OCI-LY1 (cell line): ENCODE measurements around the gene ARHGDIG.
A peak's percentile ranks its signal among the peaks of the same experiment; 100 is the strongest.

Source experiments
- H2AFZ ChIP-seq: fragments of 200-600 bp; sonication (generic), shearing (Covaris generic); 2 replicates; pipeline ENCODE4 v1.6.0; 2014; ENCODE audit warnings: antibody characterized with exemption, mild to moderate bottlenecking, low read length
- H3F3A ChIP-seq: fragments of 200-600 bp; sonication (generic), shearing (Covaris generic); 2 replicates; pipeline ENCODE4 v1.6.0; 2014; ENCODE audit warnings: mild to moderate bottlenecking, antibody characterized with exemption, low read length, moderate library complexity; ENCODE audit not compliant: insufficient read depth
- H3K27ac ChIP-seq: fragments of 200-600 bp; sonication (generic); 2 replicates; pipeline ENCODE4 v1.5.1; 2014; ENCODE audit warnings: low read length, mixed run types, mild to moderate bottlenecking, low read depth; ENCODE audit not compliant: poor library complexity, severe bottlenecking
- H3K27me3 ChIP-seq: fragments of 200-600 bp; sonication (generic); 2 replicates; pipeline ENCODE4 v1.6.0; 2014; ENCODE audit warnings: antibody characterized with exemption, mild to moderate bottlenecking, low read length, moderate library complexity; ENCODE audit not compliant: insufficient read depth
- H3K36me3 ChIP-seq: fragments of 200-600 bp; sonication (generic); 2 replicates; pipeline ENCODE4 v1.6.1; 2014; ENCODE audit warnings: mild to moderate bottlenecking, antibody characterized with exemption, low read length, moderate library complexity, mixed read lengths; ENCODE audit not compliant: insufficient read depth
- H3K4me1 ChIP-seq: fragments of 200-600 bp; sonication (generic); 2 replicates; pipeline ENCODE4 v1.5.1; 2014; ENCODE audit warnings: mild to moderate bottlenecking, low read length, moderate library complexity; ENCODE audit not compliant: insufficient read depth, severe bottlenecking
- H3K4me2 ChIP-seq: fragments of 200-600 bp; sonication (generic), shearing (Covaris generic); 2 replicates; pipeline ENCODE4 v1.6.1; 2014; ENCODE audit warnings: low read length
- H3K4me3 ChIP-seq: fragments of 200-600 bp; sonication (generic); 2 replicates; pipeline ENCODE4 v1.5.1; 2014; ENCODE audit warnings: low read length, low read depth, mild to moderate bottlenecking, mixed read lengths; ENCODE audit not compliant: poor library complexity, severe bottlenecking
- H3K79me2 ChIP-seq: fragments of 200-600 bp; shearing (Covaris generic); 2 replicates; pipeline ENCODE4 v1.6.1; 2016; ENCODE audit warnings: mixed run types, low read length, mixed read lengths; ENCODE audit not compliant: insufficient read depth
- H3K9ac ChIP-seq: fragments of 200-600 bp; sonication (generic), shearing (Covaris generic); 2 replicates; pipeline ENCODE4 v1.6.1; 2014; ENCODE audit warnings: mild to moderate bottlenecking, low read length, mixed read lengths
- H3K9me2 ChIP-seq: fragments of 200-600 bp; sonication (generic), shearing (Covaris generic); 2 replicates; pipeline ENCODE4 v1.6.1; 2014; ENCODE audit warnings: low read depth, mild to moderate bottlenecking, low read length, mixed read lengths
- H3K9me3 ChIP-seq: fragments of 200-600 bp; shearing (Covaris generic); 2 replicates; pipeline ENCODE4 v1.6.1; 2014; ENCODE audit warnings: low read length, mixed read lengths
- H4K20me1 ChIP-seq: fragments of 200-600 bp; sonication (generic), shearing (Covaris generic); 2 replicates; pipeline ENCODE4 v1.6.0; 2016; ENCODE audit warnings: mild to moderate bottlenecking, low read length; ENCODE audit not compliant: insufficient read depth
- CTCF ChIP-seq: fragments of 200-600 bp; sonication (generic), shearing (Covaris generic); IDR thresholded peaks from 2 replicates; pipeline ENCODE4 v1.5.1; 2017; ENCODE audit warnings: mild to moderate bottlenecking, antibody characterized with exemption, low read length, moderate library complexity, mixed read lengths
- EZH2 ChIP-seq: fragments of 200-600 bp; sonication (generic), shearing (Covaris generic); IDR thresholded peaks from 2 replicates; pipeline ENCODE4 v1.8.0; 2017; ENCODE audit warnings: borderline replicate concordance, mixed run types, mild to moderate bottlenecking, antibody characterized with exemption, low read length, moderate library complexity, mixed read lengths

The ARHGDIG gene

GRCh38 chr16:303760-304505 is 23.5 kb downstream of the ARHGDIG start:
- no peaks in the 10 kb centered on the region for H3F3A ChIP-seq
- no peak overlapping the region for H3K4me2 ChIP-seq
- H3K27me3 ChIP-seq = no peaks in the 10 kb centered on the region
- peaks cover 18% of the 10 kb centered on the region for H3K36me3 ChIP-seq
- no peak overlapping the region for H3K27ac ChIP-seq
- H4K20me1 ChIP-seq = no peaks in the 10 kb centered on the region
- H3K9me2 ChIP-seq = no peaks in the 10 kb centered on the region
- H3K79me2 ChIP-seq = no peaks in the 10 kb centered on the region
- no peaks in the 10 kb centered on the region for H3K9me3 ChIP-seq
- TF ChIP-seq CTCF (0 out of 2 replicates have a peak, but pooled peaks have one; percentile 6), EZH2 (no peak)
- peaks cover 11% of the 10 kb centered on the region for H3K4me1 ChIP-seq
- no peak overlapping the region for H3K9ac ChIP-seq
- H2AFZ ChIP-seq = no peak overlapping the region
- no peak overlapping the region for H3K4me3 ChIP-seq

GRCh38 chr16:305916-306626 is 25.7 kb downstream of the ARHGDIG start:
- H3K79me2 ChIP-seq = no peaks in the 10 kb centered on the region
- H3K9ac ChIP-seq = no peak overlapping the region
- H3K4me1 ChIP-seq = peaks cover 21% of the 10 kb centered on the region
- no peaks in the 10 kb centered on the region for H3K9me3 ChIP-seq
- no peak overlapping the region for H3K4me3 ChIP-seq
- no peak overlapping the region for H3K4me2 ChIP-seq
- H4K20me1 ChIP-seq = no peaks in the 10 kb centered on the region
- no peaks in the 10 kb centered on the region for H3F3A ChIP-seq
- peaks cover 18% of the 10 kb centered on the region; the same call in 1 of the 2 replicates for H3K36me3 ChIP-seq
- no peak overlapping the region for H3K27ac ChIP-seq
- no peak for TF ChIP-seq CTCF
- no peak for TF ChIP-seq EZH2
- H3K9me2 ChIP-seq = no peaks in the 10 kb centered on the region
- no peaks in the 10 kb centered on the region for H3K27me3 ChIP-seq
- no peak overlapping the region for H2AFZ ChIP-seq

GRCh38 chr16:306911-307370 is 26.6 kb downstream of the ARHGDIG start:
- Histone ChIP-seq H3K9me3 (no peaks in the 10 kb centered on the region), H3K36me3 (peaks cover 20% of the 10 kb centered on the region; the same call in 1 of the 2 replicates), H3K9me2 (no peaks in the 10 kb centered on the region), H3K79me2 (no peaks in the 10 kb centered on the region), H3F3A (no peaks in the 10 kb centered on the region), H3K9ac (no peak overlapping the region), H4K20me1 (no peaks in the 10 kb centered on the region), H2AFZ (no peak overlapping the region), H3K27ac (no peak overlapping the region), H3K4me1 (peaks cover 21% of the 10 kb centered on the region), H3K4me3 (no peak overlapping the region), H3K27me3 (no peaks in the 10 kb centered on the region), H3K4me2 (no peak overlapping the region)
- TF ChIP-seq CTCF (no peak), EZH2 (no peak)
